MV-4-11 (cell line): ENCODE data around the gene LRRC41.
"Not testable (repeated sequence)": the region's sequence is repeated elsewhere in the genome, so short reads cannot be mapped to it uniquely, and the experiment has no call there.

Source experiments
- DNase-seq: peaks from one replicate; lab custom pipeline; 2025; lab: John Stamatoyannopoulos, UW

LRRC41 gene

DNA sequence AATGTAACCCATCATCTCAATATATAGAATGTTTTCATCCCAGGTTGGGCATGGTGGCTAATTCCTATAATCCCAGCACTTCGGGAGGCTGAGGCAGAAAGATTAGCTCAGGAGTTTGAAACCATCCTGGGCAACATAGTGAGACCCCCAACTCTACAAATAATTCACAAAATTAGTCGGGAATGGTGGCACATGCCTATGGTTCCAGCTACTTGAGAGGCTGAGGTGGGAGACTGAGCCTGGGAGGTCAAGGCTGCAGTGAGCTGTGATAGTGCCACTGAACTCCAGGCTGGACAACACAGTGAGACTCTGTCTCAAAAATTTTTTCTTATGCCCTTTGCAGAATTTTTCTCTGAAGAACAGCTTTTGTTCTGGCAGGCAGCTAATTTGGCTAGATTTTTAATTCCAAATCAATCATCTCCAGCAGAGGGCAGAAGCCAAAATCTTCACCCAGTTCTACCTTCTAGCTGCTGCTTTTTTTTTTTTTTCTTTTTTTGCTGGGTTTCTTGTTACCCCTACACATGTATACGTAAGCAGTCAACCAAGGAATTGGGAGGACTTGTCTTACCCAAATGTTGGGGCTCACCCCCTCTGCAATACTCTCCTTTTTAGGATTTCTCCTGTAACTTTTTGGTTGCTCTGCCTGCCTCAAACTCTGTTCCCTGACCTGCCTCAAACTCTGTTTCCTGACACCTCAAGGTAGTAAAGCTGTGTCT, 58.6 kb downstream of the LRRC41 start:
- peak; percentile 58 for DNase-seq

DNA sequence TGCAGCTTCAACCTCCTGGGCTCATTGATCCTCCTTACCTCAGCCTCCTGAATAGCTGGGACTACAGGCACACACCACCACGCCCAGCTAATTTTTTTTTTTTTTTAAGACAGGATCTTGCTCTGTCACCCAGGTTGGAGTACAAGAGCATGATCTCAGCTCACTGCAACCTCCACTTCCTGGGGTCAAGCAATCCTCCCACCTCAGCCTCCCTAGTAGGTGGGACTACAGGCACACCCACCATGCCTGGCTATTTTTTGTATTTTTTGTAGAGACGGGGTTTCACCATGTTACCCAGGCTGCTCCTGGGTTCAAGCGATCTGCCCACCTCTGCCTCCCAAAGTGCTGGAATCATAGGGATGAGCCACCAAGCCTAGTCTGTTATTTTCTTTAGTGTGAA, 59.6 kb downstream of the LRRC41 start:
- DNase-seq: not testable (repeated sequence)

DNA sequence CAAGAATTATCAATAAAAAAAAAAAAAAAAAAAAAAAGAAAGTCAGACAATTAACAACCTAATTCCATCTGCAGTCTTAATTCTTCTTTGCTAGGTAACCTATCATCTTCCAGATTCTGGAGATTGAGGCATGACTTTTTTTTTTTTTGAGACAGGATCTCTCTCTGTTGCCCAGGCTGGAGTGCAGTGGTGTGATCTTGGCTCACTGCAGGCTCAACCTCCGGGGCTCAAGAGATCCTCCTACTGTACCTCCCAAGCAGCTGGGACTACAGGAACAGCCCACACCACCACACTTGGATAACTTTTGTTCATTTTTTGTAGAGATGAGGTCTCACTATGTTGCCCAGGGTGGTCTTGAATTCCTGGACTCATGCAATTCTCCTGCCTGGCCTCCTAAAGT, 60.5 kb downstream of the LRRC41 start:
- no peak for DNase-seq

DNA sequence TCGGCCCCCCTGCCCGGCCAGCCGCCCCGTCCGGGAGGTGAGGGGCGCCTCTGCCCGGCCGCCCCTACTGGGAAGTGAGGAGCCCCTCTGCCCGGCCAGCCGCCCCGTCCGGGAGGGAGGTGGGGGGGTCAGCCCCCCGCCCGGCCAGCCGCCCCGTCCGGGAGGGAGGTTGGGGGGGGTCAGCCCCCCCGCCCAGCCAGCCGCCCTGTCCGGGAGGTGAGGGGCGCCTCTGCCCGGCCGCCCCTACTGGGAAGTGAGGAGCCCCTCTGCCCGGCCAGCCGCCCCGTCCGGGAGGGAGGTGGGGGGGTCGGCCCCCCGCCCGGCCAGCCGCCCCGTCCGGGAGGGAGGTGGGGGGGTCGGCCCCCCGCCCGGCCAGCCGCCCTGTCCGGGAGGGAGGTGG, 61.7 kb downstream of the LRRC41 start:
- DNase-seq: not testable (repeated sequence)

DNA sequence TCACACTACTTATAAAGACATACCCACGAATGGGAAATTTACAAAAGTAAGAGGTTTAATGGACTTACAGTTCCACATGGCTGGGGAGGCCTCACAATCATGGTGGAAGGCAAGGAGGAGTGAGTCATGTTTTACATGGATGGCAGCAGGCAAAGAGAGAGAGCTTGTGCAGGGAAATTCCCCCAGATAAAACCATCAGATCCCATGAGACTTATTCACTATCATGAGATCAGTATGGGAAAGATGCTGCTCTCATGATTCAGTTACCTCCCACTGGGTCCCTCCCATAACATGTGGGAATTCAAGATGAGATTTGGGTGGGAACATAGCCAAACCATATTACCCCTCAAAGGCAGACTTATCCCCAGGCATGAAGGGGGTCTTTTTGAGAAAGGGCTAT, 64.6 kb downstream of the LRRC41 start:
- DNase-seq: not testable (repeated sequence)

DNA sequence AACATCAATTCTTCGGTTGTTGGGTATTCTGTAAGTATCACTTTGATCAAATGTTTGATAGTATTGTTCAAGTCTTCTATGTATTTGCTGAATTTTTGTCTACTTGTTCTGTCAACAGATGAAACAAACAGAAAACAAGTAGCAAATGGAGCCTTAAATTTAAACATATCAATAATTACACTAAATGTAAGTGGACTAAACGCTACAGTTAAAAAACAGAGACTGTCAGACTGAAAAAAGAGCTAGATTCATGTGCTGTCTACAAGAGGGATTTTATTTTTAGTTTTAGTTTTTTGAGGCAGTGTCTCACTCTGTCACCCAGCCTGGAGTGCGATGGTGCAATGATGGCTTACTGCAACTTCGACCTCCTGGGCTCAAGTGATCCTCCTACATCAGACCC, 66.5 kb downstream of the LRRC41 start:
- DNase-seq: no peak

DNA sequence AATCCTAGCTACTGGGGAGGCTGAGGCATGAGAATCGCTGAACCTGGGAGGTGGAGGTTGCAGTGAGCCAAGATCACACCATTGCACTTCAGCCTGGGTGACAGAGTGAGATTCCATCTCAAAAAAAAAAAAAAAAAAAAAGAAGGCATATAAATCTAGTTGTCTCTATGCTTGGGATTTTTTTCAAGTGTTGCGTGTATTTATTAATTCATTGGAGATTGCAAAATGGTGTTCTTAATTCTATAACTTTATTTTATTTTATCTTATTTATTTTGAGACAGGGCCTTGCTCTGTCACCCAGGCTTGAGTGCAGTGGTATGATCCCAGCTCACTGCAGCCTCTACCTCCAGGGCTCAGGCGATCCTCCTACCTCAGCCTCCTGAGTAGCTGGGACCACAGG, 72.2 kb downstream of the LRRC41 start:
- not testable (repeated sequence) for DNase-seq
